ENCODE data around the gene FLVCR2.

DNA sequence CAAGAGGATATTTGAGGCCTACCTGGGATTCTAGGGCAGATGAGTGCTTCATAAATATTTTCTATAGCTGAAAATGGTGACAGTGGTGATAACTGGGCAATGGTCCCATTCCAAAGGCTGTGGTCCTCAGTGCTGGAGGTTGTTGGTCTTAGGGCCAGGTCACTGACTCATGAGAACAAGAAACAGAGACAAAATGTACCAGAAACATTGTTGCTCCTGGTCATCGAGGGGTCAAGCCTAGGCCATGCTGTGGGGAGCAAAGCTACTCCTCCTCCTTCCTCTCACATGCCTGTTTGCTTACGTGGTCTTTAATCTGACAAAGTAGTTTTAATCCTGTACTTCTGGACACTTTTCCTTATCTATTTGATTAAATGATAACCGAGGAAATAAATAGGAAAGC is 48.4 kb downstream of the FLVCR2 start:
- TF ChIP-seq POLR2A (IDR thresholded peaks at IDR 0.05) (no peak), EP300 (IDR thresholded peaks at IDR 0.05) (no peak)
